Activated CD8-positive, alpha-beta memory T cell treated with anti-CD3 and anti-CD28 coated beads, Interleukin-2, amount 50 U/mL, for 1 hour (primary cell): Measurements from ENCODE around the gene CDH4.

Source experiments
- DNase-seq: peaks from one replicate; pipeline ENCODE4 v3.0.0-alpha.2; 2020; ENCODE audit errors: extremely low read depth

CDH4 gene

GRCh38 chr20:61857884-61858283, 605.8 kb downstream of the CDH4 start:
- no peak for DNase-seq

DNA sequence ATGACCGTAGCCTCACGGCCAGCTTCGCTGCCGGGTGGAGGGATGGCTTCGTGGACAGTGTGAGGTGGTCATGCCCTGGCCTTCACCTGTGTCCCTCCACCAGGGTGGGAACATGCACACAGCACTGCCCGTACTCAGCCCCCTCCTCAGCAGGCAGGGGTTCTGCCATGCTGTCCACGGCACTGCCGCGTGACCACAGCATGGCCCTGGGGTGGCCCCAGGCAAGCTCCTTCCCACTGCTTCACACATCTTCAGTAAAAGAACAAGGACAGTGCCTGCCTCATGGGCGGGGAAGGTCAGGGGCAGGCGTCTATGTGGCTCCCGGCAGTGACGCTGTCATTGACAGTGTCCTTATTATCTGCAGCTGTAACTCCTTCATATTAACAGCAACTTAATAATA, 607.7 kb downstream of the CDH4 start:
- DNase-seq = no peak

DNA sequence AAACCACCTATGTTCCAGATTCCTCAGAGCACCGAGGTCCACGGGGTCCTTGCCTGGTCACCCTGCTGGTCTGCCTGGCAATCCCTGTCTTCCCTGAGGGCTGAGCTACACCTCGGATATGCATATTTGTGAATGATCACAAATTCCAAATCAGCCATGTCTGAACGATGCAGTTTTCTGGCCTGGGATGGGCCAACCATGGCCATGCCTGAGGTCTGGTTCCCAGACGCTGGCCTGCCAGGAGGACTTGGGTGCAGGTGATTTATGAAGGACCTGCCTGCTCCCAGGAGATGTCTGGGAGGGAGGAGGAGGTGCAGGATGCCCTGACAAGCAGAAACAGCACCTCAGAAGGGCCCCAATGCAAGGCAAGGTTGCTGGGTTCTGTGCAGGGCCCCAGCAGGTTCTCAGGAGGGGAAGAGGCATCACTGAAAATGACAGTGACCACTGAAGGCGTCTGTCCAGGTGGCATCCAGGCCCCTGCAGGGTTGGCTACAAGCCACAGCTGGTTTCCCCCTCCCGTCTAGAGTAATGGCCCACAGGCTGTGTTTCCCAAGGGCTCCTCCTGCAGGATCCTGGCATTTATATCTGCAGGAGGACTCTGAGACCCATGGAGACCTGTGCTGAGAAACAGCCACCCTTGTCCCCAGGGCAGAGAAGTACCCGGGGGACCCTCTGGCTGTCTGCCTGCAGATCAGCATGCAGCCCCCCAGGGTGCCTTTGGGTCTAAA, 608.4 kb downstream of the CDH4 start:
- DNase-seq = no peak

DNA sequence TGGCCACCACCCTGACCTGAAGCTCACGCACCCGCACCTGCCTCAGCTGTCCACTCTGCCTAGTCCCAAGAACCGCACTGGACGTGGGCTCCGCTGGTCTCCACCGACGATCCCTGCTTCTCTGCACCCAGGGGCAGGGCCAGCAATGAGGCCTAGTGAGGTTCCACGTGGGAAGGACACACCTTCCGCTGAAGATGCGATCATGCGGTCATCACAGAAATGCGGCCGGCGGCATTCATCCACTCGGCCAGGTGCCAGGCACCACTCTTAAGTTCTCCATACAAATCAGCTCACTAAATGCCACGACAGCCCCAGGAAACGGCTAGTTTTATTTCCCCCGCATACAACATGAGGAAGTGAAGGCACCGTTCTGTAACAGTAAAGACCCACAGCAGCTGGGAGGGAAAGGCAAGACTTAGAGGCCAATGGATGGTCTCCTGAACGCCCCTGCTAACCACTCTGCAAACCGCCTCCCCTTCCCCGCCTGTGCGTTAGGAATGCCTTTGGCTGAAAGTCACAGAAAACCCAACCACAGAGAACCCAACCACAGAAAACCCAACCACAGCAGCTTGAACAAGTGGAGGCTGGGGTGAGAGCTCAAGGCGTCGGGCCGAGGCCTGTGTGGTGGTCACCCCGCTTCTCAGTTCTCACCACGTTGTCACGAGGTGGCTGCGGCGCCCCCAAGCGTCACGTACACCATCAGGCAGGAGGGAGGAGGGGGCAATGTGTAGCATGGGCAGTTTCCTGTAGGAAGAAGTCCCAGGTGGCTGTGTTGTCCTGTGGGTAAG, 609.2 kb downstream of the CDH4 start:
- no peak for DNase-seq

DNA sequence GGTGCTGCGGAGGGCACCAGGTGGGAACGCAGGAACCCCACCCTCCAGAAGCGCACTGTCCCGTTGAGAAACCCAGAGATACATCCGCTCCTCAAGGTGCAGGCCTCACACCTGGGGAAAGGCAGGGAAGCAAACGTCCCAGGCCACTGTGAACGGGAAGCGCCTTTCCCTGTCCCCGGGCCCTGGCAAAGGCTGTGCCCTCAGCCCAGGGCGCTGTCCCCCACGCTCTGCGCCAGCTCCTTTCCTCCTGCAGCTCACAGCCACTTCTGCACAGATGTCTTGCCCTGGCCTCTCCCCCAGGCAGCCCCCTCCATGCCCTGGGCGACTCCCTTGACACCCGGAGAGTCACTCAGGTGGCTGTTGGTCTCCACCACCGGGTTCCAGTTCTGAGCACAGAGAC, 609.8 kb downstream of the CDH4 start:
- no peak for DNase-seq

DNA sequence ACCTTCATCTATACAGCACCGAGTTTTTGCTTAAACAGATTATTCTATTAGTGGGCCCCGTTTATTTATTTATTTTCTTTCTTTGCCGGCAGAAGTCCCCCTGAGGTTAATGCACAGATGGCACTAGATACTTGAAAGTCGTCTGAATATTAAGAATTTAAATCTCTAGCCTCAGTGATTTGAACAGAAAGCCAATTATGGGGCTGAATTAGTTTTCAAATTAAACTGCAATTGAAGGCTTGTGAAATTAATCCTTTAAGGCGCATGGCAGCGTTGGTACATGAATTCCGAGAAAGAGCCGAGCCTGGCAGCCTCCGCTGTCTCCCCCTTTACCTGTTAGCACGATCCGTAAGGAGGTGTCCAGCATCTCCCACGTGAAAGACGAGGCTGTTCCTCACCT, 610.8 kb downstream of the CDH4 start:
- no peak for DNase-seq

DNA sequence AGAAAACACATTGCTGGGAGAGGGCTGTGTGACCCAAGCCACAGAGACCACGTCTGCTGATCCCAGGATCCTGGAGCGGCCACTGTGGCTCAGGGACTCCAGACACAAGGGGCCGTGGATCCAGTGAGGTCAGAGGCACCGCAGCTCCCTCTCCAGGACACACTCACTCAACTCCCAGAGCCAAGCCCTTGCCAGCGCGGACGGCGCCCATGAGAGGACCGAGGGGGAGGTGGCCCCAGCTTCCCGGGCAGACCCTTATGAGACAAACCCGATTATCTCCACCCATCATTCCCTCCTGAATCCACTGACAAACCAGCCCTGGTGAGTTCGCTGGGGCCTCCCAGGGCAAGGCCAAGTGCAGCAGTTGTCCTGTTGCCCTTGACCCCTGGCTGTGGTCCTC, 612.4 kb downstream of the CDH4 start:
- DNase-seq = no peak

DNA sequence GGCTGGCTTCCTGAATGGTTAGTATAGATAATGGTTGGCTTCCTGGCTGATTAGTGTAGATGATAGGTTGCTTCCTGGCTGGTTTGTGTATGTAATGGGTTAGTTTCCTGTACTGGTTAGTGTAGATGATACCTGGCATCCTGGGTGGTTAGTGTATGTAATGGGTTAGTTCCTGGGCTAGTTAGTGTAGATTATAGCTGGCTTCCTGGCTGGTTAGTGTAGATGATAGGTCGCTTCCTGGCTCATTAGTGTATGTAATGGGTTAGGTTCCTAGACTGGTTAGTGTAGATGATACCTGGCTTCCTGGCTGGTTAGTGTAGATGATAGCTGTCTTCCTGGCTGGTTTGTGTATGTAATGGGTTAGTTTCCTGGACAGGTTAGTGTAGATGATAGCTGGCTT, 613.3 kb downstream of the CDH4 start:
- DNase-seq = no peak

- DNase-seq = no peak
Observed at GRCh38 chr20:61866165-61866564, 614.1 kb downstream of the CDH4 start.

DNA sequence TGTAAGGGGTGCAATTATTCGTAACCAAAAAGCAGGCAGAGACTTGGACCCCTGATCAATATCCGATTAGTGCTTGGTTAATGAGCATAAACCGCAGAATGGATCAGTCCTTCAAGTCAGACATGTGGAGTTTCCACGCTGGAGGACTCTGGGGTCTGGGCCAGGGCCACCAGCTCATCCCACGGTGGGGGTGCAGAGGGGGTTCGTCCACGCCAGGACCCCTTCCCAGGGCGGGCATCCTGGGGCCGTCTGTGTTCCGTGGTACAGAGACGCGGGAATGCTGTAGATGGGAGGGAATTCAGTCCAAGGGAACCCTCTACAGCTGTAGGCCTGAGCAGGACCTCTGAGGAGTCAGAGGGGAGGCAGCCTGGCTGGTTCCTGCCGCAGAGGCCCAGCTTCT, 615.9 kb downstream of the CDH4 start:
- no peak for DNase-seq

- no peak for DNase-seq
Observed at GRCh38 chr20:61868466-61869090, 616.5 kb downstream of the CDH4 start.

DNA sequence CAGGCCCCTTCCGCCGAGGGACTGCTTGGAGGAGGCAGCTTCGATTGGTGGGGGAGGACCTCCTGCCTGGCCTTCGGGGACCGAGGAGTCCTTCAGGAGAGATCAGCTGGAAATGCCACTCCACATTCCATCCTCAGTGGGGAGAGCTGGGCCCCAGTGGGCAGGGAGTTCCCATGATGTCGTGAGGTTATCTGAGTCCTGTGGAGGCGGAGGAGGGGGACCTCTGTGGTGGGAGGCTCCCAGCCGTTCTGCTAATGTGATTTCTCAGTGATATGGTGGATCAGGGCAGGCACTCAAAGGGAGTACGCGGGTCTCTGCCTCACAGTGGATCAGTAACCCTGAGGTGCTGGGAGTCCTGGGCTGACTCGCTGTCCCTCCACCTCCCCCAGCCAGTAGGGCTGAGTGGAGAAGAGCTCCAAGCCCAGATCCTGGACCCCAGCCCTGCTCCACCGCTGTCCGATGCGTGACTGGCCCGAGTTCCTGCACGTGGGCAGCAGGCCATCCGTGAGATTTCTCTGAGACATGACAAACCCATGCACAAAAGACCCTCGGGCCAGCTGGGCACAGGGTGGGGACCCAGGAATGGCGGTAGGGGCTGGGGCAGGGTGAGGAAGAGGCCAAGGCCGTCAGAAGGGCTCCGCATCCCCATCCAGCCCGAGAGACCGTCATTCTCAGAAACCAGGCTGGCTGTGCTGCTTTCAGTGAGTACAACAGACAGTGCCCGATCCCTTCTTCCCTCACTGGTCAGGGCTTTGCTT, 617.9 kb downstream of the CDH4 start:
- no peak for DNase-seq

DNA sequence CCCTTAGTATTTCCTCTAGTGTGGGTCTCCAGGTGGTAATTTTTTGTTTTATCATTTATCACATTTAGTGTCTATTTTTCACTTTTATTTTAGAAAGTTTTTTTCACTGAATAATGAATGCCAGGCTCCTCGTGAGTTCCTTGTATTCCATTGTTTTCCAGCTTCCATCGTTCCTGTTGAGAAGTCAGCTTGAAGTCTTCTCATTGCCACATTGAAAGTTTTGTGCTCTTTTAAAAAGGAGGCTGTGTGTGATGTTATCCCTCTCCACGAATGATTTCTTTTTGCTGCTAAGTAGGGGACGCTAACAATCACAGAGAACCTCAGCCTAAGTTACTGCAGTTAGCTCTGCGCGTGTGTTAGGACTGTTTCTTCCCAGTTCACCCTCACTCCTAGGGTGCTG, 619.1 kb downstream of the CDH4 start:
- DNase-seq = no peak

- no peak for DNase-seq
Observed at GRCh38 chr20:61871913-61872312, 619.9 kb downstream of the CDH4 start.

DNA sequence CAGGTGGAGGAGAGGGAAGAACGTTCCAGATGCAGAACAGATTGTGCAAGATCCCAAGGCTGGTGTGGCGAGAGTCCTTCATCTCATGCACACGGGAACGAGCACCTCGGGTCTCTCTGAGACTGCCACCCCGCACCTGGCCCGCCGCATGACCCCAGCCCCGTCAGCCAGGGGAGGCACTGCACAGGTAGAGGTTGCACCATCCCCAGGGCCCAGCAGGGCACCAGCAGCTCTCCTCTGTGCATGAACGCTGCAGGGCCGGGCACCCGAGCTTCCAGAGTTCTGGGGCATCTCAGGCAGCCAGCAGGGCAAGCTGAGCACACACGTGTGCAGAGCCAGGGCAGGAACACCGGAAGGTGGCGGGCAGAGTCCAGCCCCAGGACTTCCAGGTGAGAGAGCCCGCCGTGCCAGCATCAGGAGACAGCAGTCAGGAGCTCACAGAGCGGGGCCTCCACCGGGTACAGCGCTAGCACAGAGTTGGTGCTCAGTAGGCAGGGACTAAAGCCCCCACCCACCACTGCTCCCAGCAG, 620.4 kb downstream of the CDH4 start:
- no peak for DNase-seq

DNA sequence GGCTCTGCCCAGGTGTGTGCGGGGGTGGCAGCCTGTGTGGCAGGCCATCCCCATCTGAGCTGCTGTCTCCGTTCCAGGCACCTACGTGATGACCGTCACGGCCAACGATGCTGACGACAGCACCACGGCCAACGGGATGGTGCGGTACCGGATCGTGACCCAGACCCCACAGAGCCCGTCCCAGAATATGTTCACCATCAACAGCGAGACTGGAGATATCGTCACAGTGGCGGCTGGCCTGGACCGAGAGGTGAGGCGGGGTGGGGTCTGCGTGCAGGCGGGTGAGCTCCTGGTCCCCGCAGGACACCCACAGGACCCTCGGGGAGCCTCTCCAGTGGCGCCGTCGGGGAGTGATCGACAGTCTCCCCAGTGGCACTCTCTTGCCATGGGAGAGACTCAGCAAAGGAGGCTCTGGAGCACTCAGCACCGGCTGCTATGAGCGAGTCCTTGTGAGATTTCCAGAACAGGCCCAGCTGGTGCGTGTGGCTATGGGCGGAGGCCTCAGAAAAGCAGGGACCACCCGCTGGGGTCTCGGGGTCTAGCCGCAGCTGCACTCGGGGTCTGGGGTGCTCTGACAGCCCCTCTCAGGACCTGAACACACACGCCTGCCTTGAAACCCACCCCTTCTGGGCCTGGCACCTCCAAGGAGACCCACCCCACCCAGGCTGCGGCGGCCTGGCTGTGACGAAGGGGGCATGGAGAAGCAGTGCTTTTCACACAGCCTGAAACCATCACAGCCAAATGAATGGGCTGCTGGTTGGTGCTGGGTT, 621.8 kb downstream of the CDH4 start:
- DNase-seq = no peak

DNA sequence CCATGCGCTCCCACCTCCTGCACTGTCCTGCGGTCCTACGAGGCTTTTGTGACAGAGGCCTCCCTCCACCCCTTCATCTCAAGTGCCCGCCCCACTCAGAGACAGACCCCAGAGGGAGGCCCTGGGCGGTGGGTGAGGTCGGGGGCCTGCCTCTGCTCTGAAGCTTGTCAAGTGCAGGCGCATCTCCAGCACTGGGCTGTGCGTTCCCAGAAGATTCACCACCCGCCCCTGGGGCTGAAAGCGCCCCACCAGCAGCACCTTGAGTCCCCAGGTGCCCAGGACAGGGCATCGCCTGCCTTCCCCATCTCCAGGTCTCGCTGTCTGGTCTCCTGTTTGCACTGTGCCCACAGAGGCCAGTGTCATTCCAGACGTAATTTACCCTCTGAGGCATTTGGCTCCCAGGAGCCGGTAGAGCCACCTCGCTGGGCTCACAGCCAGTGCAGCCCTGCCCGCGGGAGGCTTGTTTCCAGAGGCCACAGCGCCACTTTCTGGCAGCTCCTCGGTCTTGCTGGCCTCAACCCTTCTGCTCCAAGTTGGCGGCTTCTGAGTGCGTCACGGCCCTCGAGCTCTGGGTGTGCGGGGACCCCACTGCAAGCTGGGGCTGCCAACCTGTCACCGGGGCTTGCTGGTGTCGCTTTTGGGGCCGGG, 622.5 kb downstream of the CDH4 start:
- no peak for DNase-seq

GRCh38 chr20:61875221-61875885, 623.3 kb downstream of the CDH4 start:
- no peak for DNase-seq

DNA sequence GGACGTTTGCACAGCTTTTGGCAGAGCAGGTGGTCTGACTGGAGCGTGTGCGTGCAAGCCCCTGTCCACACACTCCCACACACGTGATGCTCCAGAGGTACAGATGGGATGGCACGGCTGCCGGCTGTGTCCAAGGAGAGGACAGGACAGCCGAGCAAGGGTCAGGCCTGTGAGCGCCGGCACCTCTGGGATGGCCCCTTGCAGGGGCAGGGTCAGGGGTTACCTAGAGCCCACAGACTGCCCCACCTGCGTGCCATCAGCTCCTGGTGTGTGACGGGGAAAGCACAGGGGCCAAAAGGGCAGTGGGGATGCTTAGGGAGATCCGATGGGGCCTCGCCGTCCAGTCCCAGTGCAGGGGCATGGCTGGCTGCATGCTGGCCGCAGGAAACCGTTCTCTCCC, 623.9 kb downstream of the CDH4 start:
- no peak for DNase-seq
